GM19467 (cell line): ENCODE data around the gene PCDHGB1.
"Not testable (repeated sequence)": the region's sequence is repeated elsewhere in the genome, so short reads cannot be mapped to it uniquely, and the experiment has no call there.

Experiments
- ATAC-seq: cut with Tn5 transposase; IDR thresholded peaks from one replicate; pipeline ENCODE4 v1.9.1; 2021; ENCODE audit warnings: mild to moderate bottlenecking, moderate library complexity; ENCODE audit not compliant: unreplicated experiment

Gene PCDHGB1

GRCh38 chr5:141382469-141383294 lies 32.8 kb downstream of the PCDHGB1 start, which contains the start of gene PCDHGA7:
TSS of gene PCDHGA7 (plus strand) at chr5:141382742. CDS start at chr5:141382900, 158 bp downstream.
- no peak for ATAC-seq

DNA sequence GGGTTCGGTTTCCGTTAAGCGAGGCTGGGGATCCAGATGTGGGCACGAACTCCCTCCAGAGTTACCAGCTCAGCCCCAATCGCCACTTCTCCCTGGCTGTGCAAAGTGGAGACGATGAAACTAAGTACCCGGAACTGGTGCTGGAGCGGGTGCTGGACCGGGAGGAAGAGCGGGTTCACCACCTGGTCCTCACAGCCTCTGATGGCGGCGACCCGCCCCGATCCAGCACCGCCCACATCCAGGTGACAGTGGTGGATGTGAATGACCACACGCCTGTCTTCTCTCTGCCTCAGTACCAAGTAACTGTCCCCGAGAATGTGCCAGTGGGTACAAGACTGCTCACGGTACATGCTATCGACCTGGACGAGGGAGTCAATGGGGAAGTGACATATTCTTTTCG lies 33.4 kb downstream of the PCDHGB1 start:
- no peak for ATAC-seq

- no peak for ATAC-seq
Observed at GRCh38 chr5:141384471-141385267, 34.8 kb downstream of the PCDHGB1 start.

DNA sequence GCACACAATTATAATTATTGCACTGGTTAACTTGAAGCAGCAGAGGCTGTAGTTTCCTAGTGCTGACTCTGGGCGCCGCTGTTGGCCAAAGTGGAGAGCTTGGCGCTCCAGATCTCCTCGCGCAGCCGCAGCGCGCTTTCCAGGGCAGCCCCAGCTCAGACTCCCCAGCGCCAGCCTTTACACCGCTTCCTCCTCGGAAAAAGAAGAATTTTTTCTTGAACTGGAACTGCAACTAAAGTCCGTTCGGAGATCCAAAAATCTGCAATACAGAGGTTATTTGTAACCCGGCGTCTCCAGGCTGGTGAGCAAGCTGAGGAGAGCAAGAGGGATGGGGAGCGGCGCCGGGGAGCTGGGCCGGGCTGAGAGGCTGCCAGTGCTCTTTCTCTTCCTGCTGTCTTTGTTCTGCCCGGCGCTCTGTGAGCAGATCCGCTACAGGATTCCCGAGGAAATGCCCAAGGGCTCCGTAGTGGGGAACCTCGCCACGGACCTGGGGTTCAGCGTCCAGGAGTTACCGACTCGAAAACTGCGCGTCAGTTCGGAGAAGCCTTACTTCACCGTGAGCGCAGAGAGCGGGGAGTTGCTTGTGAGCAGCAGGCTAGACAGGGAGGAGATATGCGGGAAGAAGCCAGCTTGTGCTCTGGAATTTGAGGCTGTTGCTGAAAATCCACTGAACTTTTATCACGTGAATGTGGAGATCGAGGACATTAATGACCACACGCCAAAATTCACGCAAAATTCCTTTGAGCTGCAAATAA lies 37.8 kb downstream of the PCDHGB1 start, which contains the start of gene PCDHGB4:
Gene PCDHGB4, plus strand, starts transcription at position 142 of the 755 bp plus-strand sequence. Its CDS starts 187 bp downstream, at position 329.
- ATAC-seq: not testable (repeated sequence)

DNA sequence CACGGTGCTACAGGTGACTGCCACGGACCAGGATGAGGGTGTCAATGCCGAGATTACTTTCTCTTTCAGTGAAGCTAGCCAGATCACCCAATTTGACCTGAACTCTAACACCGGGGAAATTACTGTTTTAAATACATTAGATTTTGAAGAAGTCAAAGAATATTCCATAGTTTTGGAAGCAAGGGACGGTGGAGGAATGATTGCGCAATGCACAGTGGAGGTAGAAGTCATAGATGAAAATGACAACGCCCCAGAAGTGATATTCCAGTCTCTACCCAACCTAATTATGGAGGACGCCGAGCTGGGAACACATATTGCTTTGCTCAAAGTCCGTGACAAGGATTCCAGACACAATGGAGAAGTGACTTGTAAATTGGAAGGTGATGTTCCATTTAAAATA lies 38.8 kb downstream of the PCDHGB1 start:
- no peak for ATAC-seq

GRCh38 chr5:141389153-141390042 lies 39.5 kb downstream of the PCDHGB1 start:
- no peak for ATAC-seq

DNA sequence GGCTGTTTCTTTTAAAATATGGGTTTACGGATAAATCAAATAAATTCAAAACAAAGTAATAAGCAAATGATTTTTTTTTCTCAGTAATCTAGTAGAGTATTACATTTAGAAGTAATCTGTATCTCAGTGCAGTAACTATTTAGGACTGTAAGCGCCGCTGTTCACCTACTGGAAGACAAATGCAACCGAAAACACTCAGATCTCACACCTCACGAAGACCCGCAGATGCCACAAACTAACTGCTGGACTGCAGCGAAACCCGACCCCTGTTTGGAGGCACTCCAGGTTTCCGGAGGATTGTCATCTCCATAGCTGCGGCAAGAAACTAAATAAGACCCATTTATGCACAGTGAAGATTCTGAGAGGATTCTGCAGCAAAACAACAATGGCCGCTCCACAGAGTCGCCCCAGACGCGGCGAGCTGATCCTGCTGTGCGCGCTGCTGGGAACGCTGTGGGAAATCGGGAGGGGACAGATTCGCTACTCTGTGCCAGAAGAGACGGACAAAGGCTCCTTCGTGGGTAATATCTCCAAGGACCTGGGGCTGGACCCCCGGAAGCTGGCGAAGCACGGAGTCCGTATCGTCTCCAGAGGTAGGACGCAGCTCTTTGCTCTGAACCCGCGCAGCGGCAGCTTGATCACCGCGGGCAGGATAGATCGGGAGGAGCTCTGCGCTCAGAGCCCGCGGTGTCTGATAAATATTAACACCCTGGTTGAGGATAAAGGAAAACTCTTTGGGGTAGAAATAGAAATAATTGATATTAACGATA lies 42.7 kb downstream of the PCDHGB1 start, which contains the start of gene PCDHGA8:
Gene PCDHGA8, plus strand, starts transcription at position 205 of the 770 bp plus-strand sequence. Its CDS starts 181 bp downstream, at position 386.
- no peak for ATAC-seq

DNA sequence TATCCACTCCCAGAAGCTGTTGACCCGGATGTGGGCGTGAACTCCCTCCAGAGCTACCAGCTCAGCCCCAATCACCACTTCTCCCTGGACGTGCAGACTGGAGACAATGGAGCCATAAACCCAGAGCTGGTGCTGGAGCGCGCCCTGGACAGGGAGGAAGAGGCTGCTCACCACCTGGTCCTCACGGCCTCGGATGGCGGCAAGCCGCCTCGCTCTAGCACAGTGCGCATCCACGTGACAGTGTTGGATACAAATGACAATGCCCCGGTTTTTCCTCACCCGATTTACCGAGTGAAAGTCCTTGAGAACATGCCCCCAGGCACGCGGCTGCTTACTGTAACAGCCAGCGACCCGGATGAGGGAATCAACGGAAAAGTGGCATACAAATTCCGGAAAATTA lies 43.4 kb downstream of the PCDHGB1 start:
- no peak for ATAC-seq

DNA sequence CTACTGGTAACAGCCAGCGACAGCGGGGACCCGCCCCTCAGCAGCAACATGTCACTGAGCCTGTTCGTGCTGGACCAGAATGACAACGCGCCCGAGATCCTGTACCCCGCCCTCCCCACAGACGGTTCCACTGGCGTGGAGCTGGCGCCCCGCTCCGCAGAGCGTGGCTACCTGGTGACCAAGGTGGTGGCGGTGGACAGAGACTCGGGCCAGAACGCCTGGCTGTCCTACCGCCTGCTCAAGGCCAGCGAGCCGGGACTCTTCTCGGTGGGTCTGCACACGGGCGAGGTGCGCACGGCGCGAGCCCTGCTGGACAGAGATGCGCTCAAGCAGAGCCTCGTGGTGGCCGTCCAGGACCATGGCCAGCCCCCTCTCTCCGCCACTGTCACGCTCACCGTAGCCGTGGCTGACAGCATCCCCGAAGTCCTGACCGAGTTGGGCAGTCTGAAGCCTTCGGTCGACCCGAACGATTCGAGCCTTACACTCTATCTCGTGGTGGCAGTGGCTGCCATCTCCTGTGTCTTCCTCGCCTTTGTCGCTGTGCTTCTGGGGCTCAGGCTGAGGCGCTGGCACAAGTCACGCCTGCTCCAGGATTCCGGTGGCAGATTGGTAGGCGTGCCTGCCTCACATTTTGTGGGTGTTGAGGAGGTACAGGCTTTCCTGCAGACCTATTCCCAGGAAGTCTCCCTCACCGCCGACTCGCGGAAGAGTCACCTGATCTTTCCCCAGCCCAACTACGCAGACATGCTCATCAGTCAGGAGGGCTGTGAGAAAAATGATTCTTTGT lies 44.7 kb downstream of the PCDHGB1 start:
- ATAC-seq: not testable (repeated sequence)

- not testable (repeated sequence) for ATAC-seq
Observed at GRCh38 chr5:141397756-141398551, 48.1 kb downstream of the PCDHGB1 start, which contains the start of gene PCDHGB5. TSS of gene PCDHGB5 (plus strand) at chr5:141397947. CDS start at chr5:141398128, 181 bp downstream.

GRCh38 chr5:141398608-141399007 lies 48.7 kb downstream of the PCDHGB1 start:
- ATAC-seq: no peak

- no peak for ATAC-seq
Observed at GRCh38 chr5:141399555-141400258, 49.8 kb downstream of the PCDHGB1 start.
